Right renal pelvis (tissue), 4 donors: ENCODE measurements around the gene LYRM4. TPM values are rescaled to one million over a fixed set of nuclear protein-coding genes. Genes with fewer than 3 reads are reported as not detected.
A peak's percentile ranks its signal among the peaks of the same experiment; 100 is the strongest.
"Not testable (repeated sequence)": the region's sequence is repeated elsewhere in the genome, so short reads cannot be mapped to it uniquely, and the experiment has no call there.

Experiments
- DNase-seq, 4 donors: peaks; one replicate each; pipeline ENCODE4 v3.0.0-alpha.2; 2013; ENCODE audit warnings: low read depth in 4 of 4, low spot score in 3 of 4, missing footprints in 1 of 4
- polyA plus RNA-seq, 4 donors: library from polyadenylated mRNA; unstranded; fragments of 120-200 nt; gene quantifications; one replicate each; pipeline ENCODE4 v1.2.1, GENCODE V29; 2013; ENCODE audit not compliant: insufficient read length in 4 of 4

The LYRM4 gene
- polyA plus RNA-seq, 4 donors: 40.7 to 45.8 (median 43.6) TPM

DNA sequence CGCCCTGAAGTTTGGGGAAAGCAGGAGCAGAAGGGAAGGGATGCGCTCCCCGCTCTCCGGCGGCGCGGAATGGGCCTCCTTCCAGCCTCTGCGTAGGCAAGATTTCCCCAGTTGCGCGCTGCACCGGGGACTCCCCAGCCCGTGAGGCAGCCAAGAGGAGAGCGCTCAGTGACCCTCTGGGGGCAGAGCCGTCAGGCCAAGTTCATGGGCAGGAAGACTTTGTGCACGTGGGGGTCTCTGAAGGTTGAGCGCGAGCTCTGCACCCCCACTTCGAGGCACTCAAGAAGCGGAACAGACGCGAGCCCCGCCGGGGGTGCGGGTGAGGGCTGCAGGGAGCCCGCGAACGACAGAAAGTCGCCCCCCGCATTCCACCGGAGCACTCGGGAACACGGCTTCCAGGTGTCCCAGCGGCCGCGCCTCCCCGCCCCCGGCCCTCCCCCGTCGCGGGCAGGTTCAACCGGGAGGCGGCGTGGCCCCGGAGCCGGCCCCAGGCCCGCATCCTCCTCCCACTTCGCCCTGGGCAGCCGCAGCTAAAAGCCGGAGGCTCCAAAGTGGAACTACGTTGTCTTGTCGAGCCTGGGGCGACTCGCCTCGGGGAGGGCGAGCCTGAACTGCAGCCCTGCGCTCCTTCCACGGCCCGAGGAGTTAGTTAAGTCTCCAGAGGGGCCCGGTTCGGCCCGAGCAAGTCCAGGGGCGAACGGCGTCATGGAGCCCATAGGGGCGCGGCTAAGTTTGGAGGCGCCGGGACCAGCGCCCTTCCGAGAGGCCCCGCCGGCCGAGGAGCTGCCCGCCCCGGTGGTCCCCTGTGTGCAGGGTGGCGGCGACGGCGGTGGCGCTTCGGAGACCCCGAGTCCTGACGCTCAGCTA, 175.7 kb downstream of the LYRM4 start, which contains the start of gene PPP1R3G:
Gene PPP1R3G (plus strand): TSS at position 561 of the 867 bp plus-strand sequence. CDS start 145 bp downstream, at position 706.
- DNase-seq: peak in 2 of 4 donors; percentile 43 to 47

DNA sequence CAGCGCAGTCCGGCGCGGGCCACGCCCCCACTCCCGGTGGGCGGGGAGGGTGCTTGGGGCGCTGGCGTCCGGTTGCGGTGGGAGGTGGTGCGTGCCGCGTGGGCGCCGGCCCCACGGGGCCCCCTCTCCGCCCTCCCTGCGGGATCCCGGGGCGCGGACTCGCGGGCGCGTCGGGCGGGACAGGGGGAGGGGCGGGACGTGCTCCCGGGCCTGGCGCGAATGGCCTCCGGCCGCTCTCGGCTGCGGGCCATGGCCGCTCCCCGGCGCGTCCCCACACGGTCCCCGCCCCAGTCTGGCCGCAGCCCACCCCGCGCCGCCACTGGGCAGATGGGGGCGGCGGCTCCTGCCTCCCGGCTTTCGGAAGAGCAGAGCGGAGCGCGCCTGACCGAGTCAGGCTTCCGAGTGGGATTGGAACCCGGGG, 176.4 kb downstream of the LYRM4 start:
- DNase-seq: peak in 1 of 4 donors; percentile 12

DNA sequence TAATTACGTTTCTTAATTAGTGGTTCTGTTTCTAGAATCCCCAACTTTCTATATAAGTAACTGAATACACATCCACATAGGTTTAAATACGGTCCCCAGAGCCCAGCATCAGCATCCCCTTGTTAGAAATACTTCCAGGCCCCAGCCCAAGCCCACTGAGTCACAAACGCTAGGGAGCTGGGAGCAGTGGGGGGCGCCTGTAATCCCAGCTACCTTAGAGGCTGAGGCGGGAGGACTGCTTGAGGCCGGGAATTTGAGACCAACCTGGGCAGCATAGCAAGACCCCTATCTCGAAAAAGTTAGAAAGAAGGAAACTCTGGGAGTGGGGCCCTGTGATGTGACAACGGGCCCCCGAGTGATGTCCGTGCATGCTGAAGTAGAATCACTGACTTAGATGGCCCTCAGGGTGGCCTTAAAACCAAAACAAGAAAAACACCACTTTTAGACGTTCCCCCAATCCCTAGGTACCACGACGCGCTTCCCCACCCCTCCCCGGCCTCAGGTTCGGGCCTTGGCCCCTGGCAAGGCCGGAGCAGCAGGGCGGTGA, 176.9 kb downstream of the LYRM4 start:
- no peak for DNase-seq

DNA sequence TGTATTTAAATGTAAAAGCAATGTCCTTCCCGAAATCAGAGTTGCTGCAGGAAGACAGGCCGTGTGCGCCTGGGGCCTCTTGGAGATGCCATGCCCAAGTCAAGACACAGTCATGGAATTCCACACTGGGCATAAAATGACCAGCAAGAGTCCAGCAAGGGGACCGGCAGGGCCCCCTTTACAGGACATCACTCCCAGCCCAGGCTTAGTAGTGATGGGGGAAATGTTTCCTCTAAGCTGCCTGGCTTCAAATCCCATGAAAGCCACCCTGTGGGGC, 177.5 kb downstream of the LYRM4 start:
- DNase-seq: no peak

DNA sequence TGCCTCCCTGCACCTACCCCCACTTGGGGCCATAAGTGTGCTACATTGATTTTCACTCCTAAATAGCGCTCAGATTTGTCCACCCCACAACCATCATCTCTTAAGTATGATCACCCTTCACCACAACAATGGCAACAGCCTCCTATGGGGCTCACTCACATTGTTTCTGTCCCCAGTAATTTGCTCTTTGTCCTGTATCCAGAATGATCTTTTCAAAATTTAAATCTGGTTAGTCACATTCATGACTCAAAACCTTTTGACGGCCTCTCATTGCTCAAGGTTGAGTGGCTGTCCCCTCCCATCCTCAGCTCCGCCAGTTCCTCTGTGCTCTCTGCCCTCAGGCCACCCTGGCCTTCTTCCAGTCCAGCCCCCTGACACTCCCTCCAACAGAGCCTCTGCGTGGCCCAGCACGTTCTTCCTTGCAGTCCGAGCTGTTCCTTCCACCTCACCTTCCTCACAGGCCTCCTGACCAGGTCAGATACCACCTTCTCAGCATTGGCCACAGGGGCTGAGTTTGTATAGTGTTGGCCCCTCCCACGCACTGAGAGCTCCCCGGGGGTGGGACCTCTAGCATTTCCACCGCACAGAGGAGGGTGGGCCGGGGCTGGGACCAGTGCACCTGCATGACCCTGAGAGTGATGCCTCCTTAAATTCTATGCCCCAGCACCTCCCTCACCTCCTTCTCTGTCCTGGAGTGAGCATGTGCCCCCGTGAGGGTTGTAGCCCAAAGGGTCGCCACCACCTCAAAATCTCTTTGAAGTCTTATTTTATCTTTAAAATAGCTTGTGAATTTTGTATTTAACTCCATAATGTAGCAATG, 178.1 kb downstream of the LYRM4 start:
- no peak for DNase-seq

DNA sequence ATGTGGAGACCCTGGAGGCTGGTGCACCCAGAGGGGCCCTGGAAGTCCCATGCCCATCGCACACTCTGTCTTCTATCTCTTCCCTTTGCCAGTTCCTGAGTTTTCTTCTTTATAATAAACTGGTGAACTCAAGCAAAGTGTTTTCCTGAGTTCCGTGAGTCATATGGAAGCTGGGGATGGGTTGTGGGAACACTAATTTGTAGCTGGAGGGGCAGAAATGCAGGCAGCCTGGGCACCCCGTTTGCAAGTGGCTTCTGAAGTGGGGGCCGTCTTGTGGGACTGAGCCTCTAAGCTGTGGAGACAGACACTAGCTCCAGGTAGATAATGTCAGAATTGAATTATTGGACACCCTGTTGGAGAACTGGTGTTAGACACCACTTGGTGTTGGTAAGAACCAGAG, 178.8 kb downstream of the LYRM4 start:
- no peak for DNase-seq

DNA sequence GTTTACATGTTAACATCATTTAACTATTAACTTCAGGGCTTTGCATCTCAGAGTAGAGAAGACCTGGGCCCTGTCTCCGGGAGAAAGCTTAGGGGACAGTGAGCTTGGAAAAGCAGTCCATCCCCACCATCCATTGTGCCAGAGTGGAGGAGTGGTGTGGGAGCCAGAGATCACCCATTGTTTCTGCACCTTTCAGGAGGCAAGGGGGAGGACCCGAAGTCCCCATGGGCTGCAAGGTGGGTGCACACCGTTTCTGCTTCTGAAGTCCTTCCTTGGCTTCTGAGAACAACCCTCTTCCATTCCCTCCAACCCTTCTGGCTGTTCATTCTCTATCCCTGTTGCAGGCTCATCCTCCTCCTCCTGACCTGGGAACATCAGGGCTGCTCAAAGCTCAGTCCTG, 179.6 kb downstream of the LYRM4 start:
- DNase-seq: no peak

DNA sequence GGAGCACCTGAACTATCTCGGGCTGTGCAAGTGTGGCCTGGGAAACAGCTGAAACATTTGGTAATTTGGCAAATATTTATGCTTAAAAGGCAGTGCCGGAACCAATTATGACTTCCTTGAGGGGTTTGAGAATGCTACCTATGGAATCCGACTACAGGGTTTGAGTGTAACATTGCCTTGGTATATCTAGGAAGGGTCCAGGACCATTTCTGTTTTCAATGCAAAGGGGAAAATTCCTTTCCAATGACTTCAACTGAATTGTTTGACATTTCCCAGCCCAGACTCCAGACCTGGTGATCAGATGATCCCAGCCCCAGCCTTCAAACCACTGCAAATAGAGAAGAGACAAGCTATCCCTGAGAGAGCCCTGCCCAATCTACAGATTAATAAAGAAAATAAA, 180.2 kb downstream of the LYRM4 start:
- no peak for DNase-seq

DNA sequence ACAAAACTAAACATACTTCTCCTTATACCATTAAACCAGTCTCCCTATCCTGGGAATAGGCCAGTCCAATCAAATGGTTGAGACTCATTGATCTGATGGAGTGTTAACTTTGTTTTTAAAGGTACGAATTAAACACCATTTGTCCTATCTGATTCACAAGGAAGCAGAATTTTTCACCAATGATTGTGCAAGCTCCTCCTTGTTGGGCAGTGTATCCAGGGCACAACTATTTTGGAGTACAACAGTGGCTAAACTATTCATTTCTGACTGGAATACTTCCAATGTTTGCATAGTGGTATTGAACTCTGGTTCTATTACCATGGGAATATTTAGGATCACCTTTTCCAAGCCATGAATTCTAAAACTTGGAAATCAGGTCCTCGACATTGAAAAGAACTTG, 181.1 kb downstream of the LYRM4 start:
- DNase-seq: no peak

DNA sequence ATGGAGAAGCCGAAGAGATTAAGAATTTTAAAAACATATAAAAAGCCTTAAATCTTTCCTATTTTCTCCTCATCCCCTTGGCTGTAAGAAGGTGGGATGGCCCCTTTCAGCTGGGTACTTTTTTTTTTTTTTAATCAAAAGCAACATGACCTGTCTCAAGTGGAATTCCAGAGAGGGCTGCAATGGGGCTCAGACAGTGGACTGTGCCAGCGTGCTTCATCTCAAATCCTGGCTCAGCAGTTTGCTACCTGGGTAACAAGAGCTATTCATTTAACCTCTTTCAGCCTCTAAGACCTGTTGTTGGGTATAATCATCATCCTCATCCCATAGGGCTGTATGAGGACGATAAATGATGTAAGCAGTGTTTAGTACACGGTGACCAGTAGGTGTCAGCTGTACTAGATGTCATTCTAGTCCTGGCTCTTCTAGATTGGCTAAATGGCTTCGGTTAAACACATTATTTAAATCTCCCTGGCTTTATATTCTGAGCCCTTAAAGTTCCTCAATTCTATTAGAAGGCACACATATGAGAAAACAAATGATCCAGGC, 182.6 kb downstream of the LYRM4 start:
- DNase-seq: no peak

DNA sequence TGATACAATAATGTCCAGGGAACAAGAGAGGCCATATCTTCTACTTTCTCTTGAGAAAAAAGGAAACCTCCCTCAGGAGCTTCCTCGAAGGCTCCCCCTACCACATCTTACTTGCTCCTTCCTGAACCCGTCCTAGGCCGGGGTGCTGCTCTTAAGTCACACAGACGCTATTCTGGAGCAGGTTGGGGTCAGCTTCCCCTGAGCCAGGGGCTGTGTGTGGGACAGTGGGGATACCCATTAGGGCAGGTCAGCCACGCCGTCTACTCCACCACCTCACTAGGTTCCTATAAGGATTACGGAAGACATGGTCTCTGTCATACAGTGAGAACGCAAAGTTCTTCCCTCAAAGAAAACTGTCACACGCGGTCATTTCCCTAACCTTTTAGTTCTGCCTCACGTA, 183.8 kb downstream of the LYRM4 start:
- no peak for DNase-seq

DNA sequence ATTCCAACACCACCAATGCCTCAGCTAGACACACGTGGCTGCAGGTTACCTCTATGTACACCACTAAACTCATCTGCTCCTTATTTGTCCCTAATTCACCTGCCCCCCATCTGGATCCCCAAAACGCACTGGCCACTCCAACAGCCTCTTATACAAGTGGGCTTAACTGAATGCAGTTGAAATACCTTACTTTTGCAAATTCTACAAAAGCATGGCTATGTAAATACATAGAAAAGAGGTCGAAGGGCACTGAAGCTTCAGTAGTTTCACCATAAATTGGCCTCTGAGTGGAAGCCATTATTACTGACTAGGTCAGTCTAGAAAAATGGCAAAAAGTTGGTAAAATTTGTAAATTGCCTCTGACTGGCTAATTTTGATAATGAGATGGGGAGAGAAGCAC, 186.8 kb downstream of the LYRM4 start:
- no peak for DNase-seq

DNA sequence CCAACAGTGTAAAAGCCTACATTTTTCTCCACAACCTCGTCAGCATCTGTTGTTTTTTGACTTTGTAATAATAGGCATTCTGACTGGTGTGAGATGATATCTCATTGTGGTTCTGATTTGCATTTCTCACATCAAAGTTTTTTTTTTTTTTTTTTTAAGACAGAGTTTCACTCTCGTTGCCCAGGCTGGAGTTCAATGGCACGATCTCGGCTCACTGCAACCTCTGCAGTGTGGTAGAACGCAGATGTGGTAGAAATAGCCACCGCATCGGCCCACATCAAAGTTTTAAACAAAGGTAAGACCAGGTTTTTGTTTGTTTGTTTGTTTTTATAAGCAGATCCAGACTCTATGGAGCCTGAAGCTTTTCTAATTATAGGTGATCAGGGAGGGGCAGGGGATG, 188.3 kb downstream of the LYRM4 start:
- no peak for DNase-seq

DNA sequence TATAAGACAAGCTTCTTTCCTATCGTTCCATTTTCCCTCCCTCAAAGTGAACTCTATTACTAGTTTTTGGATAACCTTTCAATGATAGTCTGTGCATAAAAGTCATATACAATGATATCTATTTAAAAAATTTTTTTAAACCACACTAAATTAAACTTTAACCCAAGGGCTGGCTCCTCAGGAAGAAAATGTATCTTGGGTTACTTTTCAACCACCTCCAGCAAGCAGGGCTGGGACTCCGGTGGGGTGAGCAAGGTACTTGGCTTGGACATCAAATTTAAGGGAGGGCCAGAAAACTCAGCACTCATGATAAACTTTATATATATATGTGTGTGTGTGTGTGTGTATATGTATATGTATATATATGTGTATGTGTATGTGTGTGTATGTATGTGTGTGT, 189.5 kb downstream of the LYRM4 start:
- no peak for DNase-seq

DNA sequence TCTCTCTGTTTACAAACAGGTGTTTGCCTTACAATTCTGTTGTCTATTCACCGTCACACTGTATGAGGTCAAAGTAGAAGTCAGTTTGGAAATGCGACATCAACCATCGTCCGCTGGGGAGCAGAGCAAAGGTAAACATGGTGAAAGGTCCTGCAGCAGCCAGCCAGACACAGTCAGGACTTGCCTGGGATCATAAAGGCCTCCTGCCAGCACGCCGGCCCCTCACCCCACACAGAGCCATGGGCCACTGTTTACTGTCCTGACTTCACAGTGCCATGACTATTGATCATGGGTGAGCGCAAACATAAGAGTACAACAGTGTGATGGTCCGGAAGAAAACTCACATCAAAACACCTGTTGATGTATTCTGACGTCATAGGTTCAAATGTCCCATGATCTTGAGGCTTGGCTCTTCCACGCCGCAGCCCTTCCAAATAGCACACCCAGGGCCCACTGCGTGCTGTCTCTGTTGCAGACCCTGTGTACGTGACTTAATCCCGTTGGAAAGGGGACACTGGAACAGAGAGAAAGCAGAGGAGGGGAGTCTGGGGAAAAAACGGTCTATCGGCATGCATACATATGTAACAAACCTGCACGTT, 192.5 kb downstream of the LYRM4 start:
- DNase-seq: no peak

DNA sequence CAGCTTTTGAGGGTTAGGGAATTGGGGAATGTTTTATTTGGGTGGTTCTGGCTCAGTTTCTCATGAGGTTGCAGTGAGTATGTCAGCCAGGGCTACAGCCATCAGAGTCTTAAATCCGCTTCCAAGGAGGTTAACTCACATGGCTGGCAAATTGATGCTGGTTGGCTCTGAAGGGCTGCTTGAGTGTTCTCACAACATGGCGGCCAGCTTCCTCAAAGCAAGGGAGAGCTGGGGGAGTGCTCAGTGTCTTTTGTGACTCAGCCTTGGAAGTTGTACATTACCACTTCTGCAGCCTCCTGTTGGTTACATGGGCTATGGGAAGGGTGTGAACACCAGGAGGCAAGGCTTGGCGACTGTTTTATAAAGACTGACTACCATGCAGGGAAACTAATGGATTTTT, 193.4 kb downstream of the LYRM4 start:
- no peak for DNase-seq

DNA sequence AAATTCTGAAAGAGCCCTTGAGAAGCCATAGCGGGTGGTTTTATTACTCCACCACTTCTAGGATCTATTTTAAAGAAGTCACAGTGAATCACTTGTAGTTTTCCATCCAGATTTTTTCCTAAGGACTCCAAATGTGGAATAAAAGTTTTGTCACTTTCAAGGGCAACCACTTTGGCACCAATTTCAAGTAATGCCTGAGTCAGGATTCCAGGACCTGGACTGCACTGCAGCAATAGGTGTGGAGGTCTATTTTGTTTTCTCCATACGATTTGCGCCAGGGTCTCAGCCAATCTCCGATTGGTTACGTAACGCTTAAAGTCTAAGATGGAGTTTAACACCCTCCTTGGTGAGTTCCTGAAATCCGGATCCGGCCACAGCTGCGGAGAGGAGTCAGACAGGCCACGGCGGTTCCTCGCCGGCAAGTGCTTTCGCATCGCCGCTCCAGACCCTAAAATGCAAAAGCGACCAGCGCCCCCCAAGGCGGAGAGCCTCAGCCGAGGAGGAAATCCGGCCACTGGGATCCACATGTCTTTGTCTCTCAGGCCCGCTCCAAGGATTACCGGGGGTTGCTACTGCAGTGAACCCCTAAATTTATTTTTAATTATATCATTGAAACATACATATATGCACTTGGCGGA, 194.2 kb downstream of the LYRM4 start:
- no peak for DNase-seq

DNA sequence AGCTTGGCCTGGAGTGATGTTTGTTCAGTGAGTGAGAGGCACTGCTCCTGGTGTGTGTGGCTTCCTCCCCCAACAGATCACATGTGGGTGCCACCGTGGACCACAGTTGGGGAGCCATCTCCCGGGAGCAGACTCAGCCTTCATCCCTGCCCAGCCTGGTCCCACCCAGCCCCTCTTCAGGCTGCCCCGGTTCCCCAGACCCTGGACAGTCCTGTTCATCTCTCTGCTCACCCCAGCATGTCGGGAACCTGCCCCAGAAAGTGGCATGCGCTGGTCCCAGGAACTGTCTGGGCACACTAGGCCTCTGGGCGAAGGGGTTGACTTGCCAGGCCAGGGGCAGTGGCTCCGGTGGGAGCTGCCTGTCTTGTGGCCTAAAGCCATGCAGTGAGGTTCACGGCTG, 197.1 kb downstream of the LYRM4 start:
- DNase-seq: no peak

DNA sequence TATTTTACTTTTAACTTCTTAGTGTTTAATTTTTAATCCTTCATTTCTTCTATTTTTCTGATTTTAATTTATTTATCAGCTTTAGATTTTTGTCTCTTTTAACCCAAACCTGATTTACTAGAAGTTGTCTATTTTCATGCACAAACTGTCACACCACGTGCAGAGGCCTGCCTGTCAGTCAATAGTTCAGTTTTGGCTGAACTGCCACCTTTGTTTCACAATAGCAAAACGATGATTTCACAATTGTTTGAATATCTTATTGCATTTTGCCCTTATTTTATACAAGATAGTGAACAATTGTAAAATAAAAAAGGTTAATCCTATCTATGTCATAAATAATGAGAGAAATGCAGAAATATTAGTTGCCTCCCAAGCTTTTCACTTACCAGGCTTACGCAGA, 199.6 kb downstream of the LYRM4 start:
- no peak for DNase-seq

DNA sequence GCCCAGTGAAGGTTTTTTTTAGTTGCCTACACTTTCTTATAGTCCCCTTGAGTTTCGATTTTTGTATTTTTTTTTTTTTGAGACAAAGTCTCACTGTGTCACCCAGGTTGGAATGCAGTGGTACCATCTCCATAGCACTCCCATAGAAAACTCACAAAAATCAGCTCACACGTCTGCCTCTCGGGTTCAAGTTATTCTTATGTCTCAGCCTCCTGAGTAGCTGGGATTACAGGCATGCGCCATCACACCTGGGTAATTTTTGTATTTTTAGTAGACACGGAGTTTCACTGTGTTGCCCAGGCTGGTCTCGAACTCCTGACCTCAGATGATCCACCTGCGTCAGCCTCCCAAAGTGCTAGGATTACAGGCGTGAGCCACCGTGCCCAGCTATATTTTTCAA, 200.3 kb downstream of the LYRM4 start:
- DNase-seq: not testable (repeated sequence)
